Suprapubic skin (tissue), 3 donors: ENCODE results near the gene TARBP1.

ENCODE experiments used
- CTCF ChIP-seq, 2 donors: fragments of 200-600 bp in 1 of 2; fragments of 450-650 bp in 1 of 2; sonication (generic) in 1 of 2; IDR thresholded peaks; one replicate each; pipeline ENCODE4 v1.5.1; 2016 to 2019; ENCODE audit warnings: antibody characterized with exemption in 2 of 2, mild to moderate bottlenecking in 1 of 2, moderate library complexity in 1 of 2
- POLR2A ChIP-seq, 2 donors: fragments of 450-650 bp; IDR thresholded peaks; one replicate each; pipeline ENCODE4 v1.6.1; 2017; ENCODE audit warnings: antibody characterized with exemption in 2 of 2, mild to moderate bottlenecking in 2 of 2, moderate library complexity in 2 of 2

- no peak for TF ChIP-seq POLR2A (IDR thresholded peaks at IDR 0.05)
- no peak for TF ChIP-seq CTCF (IDR thresholded peaks at IDR 0.05)
Measured at GRCh38 chr1:234484991-234485739, 6.2 kb upstream of the TARBP1 start.
